Tracheal epithelial cell (primary cell): Measurements from ENCODE around the gene GULP1. TPM values are rescaled to one million over a fixed set of nuclear protein-coding genes. Genes with fewer than 3 reads are reported as not detected.

ENCODE experiments used
- total RNA-seq: library from RNA; depleted of rRNA; stranded (reverse); fragments of >200 nt; gene quantifications from 2 replicates; pipeline ENCODE4 v1.2.1, GENCODE V29; 2014

Gene GULP1
- total RNA-seq: 40.1 and 62.7 TPM in 2 replicates

GRCh38 chr2:188291617-188292347 is at the start of gene GULP1:
Gene GULP1, plus strand, starts transcription at chr2:188291874. Its CDS starts 185,829 bp downstream, at chr2:188477703.

